Adipocyte (in vitro differentiated cells): ENCODE measurements around the gene MAGI1.

Source experiments
- DNase-seq: peaks from one replicate; pipeline ENCODE4 v3.0.0-alpha.2; 2015; ENCODE audit warnings: low read depth
- H3K27me3 ChIP-seq: replicated peaks from 2 replicates; pipeline ENCODE4 v1.7.0; 2013; ENCODE audit warnings: mild to moderate bottlenecking, low read length, moderate library complexity; ENCODE audit not compliant: control insufficient read depth, insufficient read depth
- H3K36me3 ChIP-seq: 2 replicates; pipeline ENCODE4 v1.7.0; 2013; ENCODE audit warnings: low read length, mild to moderate bottlenecking, moderate library complexity; ENCODE audit not compliant: control insufficient read depth, insufficient read depth, severe bottlenecking
- H3K4me1 ChIP-seq: 2 replicates; pipeline ENCODE4 v1.7.0; 2013; ENCODE audit warnings: mild to moderate bottlenecking, low read length, moderate library complexity; ENCODE audit not compliant: control insufficient read depth, insufficient read depth
- H3K4me3 ChIP-seq: 2 replicates; pipeline ENCODE4 v1.7.0; 2013; ENCODE audit warnings: mild to moderate bottlenecking, low read length, moderate library complexity
- H3K9ac ChIP-seq: 2 replicates; pipeline ENCODE4 v1.7.0; 2013; ENCODE audit warnings: mild to moderate bottlenecking, low read length, moderate library complexity
- H3K9me3 ChIP-seq: 2 replicates; pipeline ENCODE4 v1.7.0; 2013; ENCODE audit warnings: mild to moderate bottlenecking, low read length, moderate library complexity; ENCODE audit not compliant: control insufficient read depth

MAGI1 gene

DNA sequence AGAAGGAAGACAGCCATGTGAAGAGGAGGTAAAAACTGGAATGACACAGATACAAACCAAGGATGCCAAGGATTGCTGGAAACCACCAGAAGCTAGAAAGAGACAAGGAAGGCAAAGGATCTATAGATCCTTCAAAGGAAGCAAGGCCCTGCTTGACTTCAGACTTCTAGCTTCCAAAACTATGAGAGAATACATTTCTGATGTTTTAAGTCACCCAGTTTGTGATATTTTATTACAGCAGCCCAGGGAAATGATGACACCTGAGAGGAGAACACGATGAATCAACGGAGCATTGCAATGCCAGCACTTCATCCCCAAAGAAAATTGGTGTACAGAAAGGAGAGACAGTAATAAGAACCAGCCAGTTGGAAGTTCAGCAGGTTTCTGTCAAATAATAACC lies 116.3 kb downstream of the MAGI1 start:
- DNase-seq, result peak; percentile 16
- Histone ChIP-seq H3K9ac (no peak overlapping the region), H3K27me3 (no peaks in the 10 kb centered on the region), H3K36me3 (no peaks in the 10 kb centered on the region), H3K4me1 (peaks cover 8% of the 10 kb centered on the region), H3K4me3 (no peak overlapping the region), H3K9me3 (peaks cover under 1% of the 10 kb centered on the region)

DNA sequence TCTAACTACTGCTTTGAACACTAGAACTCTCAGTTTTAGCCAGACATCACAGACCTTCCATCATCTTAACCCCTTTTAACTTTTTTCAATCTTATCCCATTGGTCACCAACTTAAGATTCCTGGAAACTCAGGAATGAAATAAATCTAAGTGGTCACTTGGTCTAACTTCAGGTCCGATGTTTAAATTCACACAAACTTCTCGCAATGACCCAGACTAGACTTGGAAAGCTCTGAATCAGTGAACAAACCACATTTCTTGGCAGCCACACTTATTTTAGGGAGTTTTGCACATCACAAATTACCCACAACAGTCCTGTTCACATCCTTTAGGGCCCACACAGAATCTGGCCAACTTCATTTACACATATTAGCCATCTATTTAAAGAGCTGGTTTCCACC lies 118.9 kb downstream of the MAGI1 start:
- Histone ChIP-seq H3K4me1 (peaks cover 8% of the 10 kb centered on the region), H3K9me3 (peaks cover 7% of the 10 kb centered on the region), H3K27me3 (no peaks in the 10 kb centered on the region), H3K9ac (no peak overlapping the region), H3K36me3 (no peaks in the 10 kb centered on the region), H3K4me3 (no peak overlapping the region)
- DNase-seq, result no peak

DNA sequence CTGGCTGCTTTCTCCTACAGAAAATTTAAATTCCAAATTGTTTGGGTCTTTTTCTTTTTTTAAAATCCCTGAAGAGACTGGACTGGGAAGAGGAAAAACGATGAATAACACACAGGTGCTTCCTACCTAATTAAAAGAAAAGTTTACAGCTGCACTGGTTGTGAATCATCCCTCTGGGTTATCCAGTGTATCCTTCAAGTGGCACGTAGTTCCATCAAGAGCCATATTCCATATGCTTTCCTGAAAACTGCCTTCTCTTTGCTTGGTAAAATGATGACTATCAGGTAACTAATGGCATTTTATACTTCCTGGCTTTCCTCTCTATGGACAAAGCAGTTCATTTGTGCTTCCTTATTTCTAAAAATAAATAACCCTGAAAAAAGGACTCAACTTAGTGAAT lies 123.2 kb downstream of the MAGI1 start:
- DNase-seq, result no peak
- Histone ChIP-seq H3K9me3 (peaks cover 7% of the 10 kb centered on the region), H3K4me1 (peaks cover 5% of the 10 kb centered on the region), H3K4me3 (no peak overlapping the region), H3K9ac (no peak overlapping the region), H3K27me3 (no peaks in the 10 kb centered on the region), H3K36me3 (no peaks in the 10 kb centered on the region)

DNA sequence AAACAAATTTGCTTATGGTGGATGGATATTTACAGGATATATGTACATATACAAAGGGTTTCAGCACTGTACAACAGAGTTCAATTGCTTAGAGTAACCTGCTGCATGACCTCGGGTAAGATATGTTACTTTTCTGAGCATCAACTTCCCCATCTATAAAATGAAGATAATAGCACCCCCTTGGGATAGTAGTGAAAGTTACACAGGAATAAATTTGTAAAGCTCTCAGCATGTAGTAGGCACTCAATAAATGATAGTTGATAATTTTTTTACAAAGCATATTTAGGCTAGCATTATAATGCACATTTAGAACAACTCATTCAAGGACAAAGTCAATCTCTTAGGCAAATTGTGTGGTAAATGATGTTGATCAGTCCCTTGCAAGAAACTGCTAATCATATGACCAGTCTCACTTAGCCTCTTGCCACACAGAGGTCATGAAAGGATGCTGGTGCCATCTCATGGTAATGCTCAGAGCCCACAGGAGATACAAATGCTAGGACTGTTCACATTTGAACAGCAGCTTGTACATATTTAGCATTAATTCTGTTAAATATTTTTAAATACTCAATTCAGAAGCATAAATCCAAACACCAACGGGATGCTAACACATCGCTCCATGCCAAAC lies 123.9 kb downstream of the MAGI1 start:
- Histone ChIP-seq H3K4me3 (no peak overlapping the region), H3K9me3 (peaks cover 7% of the 10 kb centered on the region), H3K36me3 (no peaks in the 10 kb centered on the region), H3K9ac (no peak overlapping the region), H3K27me3 (no peaks in the 10 kb centered on the region), H3K4me1 (peaks cover 2% of the 10 kb centered on the region)
- DNase-seq, result peak; percentile 16

DNA sequence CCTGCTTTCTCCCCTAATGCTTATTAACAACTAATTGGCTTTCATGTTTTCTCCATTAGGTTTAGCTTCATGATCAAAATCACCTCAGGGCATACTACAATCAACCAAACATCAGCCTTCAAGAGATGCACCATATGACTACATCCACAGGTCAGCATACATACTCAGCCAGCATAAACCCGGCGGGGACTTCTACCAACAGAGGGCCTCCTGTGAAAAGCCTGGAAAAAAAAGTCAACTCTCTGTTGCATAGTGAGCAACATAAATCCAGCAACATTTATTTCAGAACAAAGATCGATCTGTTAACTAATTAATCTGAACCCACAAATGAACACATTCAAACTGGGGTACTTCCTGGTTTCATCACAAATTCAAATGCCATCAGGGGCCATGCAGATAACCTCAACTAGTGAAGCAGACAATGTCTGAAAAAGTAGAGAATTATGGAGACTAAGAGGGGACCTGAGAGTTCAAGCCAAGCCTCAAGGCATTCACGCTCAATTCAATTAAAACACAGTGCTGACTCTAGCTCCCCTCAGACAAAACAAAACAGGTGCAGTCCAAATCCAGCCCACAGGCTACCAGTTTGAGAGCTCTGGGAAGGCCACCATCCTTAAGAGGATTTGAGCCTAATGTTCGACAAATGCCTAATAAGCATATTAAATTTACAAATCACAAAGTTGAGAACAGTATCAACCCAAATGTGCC lies 124.5 kb downstream of the MAGI1 start:
- H3K9ac ChIP-seq, result no peak overlapping the region
- H3K4me1 ChIP-seq, result no peaks in the 10 kb centered on the region
- DNase-seq, result no peak
- H3K4me3 ChIP-seq, result no peak overlapping the region
- H3K36me3 ChIP-seq, result no peaks in the 10 kb centered on the region
- H3K9me3 ChIP-seq, result peaks cover 7% of the 10 kb centered on the region
- no peaks in the 10 kb centered on the region for H3K27me3 ChIP-seq

DNA sequence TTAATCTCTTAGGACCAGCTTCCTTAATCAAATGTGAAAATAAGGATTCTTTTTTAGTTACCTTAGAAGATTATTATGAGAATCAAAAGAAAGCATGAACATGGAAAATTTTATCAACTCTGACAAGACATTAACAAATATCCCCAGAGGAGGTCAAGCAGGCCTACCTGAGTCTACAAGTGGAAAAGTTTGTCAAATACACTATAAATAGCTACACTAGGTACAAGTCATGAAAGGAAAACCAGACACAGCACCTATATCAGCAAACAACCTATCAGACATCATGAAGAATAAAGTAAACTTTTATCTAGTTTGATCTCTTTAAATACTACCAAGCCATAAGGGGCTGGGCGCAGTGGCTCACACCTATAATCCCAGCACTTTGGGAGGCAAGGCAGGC lies 126.1 kb downstream of the MAGI1 start:
- no peak overlapping the region for H3K9ac ChIP-seq
- peaks cover 7% of the 10 kb centered on the region for H3K9me3 ChIP-seq
- H3K4me3 ChIP-seq, result no peak overlapping the region
- H3K27me3 ChIP-seq, result no peaks in the 10 kb centered on the region
- DNase-seq, result no peak
- no peaks in the 10 kb centered on the region for H3K4me1 ChIP-seq
- no peaks in the 10 kb centered on the region for H3K36me3 ChIP-seq

DNA sequence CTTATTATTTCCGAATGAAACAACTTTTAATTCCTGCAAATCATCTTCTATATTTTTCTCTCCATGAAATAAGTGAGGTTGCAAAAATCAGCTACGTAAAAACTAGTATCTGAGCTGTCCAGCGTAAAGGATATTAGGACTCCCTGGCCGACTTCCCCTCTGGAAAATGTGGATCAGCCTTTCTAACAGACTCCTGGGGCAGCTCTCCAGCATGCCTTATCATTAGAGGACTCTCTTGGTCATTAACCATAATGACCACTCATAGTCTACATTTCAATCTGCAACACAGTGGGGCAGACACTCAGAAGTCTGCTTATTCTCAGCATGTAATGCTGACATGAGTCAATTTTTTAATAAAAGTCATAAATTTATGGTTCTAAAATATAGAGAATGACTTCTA lies 130.1 kb downstream of the MAGI1 start:
- H3K9me3 ChIP-seq, result no peaks in the 10 kb centered on the region
- no peaks in the 10 kb centered on the region for H3K27me3 ChIP-seq
- H3K4me1 ChIP-seq, result no peaks in the 10 kb centered on the region
- DNase-seq, result no peak
- no peak overlapping the region for H3K9ac ChIP-seq
- H3K36me3 ChIP-seq, result no peaks in the 10 kb centered on the region
- no peak overlapping the region for H3K4me3 ChIP-seq

DNA sequence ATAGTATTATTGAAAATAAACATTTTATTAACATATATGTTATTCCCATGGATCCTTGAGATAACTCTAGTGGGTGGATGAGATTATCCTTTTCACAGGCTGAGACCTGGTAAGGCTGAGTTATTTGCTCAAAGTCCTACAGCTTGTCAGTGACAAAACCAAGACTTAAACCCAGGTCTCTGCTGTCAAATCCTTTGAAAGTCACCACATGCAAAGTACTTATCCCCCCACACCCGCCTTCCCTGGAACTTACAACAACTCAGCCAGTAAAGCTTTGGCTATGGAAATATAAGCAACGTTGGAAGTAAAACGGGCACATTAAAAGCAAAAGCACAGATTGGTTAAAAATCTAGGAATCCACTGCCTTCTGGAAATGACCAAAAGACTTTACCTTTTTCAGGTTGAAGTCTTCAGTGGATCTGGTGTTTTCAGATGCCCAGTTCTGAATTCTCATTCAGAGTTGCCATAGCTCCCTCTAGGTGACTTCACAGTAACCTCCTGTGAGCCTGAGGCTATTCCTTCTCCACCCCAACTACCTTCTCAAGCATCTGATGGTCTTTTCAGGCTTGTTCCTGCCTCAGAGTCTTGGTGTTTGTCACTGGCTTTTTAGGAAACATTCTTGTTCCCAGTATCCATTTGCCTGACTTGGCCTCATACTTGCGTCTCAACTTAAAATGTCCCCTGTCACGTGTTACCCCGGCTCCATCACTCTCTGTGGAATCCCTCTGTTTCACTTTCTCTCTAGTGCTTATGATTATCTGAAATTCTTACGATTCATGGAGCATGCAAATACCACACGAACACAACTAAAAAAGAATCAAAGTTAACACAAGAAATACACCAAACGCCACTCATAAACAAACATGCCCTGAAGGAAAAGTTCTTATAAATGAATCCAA lies 131.2 kb downstream of the MAGI1 start:
- Histone ChIP-seq H3K36me3 (no peaks in the 10 kb centered on the region), H3K9ac (no peak overlapping the region), H3K4me3 (no peak overlapping the region), H3K9me3 (no peaks in the 10 kb centered on the region), H3K27me3 (no peaks in the 10 kb centered on the region), H3K4me1 (no peaks in the 10 kb centered on the region)
- no peak for DNase-seq

DNA sequence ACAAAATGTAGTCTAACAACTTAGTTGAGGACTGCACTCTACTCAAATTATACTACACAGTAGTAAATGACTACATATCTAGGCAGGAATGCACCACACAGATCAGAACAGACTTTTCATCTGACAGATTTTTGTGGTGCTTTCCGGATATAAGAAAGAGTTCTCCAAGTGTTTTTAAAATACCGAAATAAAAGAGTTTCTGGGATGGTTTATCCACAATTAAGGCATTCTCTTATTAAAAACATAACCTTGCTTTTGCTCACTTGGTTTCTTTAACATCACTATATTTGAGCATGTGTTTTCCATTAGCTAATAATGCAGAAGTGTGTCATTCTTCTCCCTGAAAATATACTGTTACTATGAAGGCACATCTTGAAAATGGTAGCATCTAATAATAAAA lies 132.9 kb downstream of the MAGI1 start:
- Histone ChIP-seq H3K9ac (no peak overlapping the region), H3K9me3 (no peaks in the 10 kb centered on the region), H3K36me3 (no peaks in the 10 kb centered on the region), H3K4me1 (no peaks in the 10 kb centered on the region), H3K27me3 (no peaks in the 10 kb centered on the region), H3K4me3 (no peak overlapping the region)
- peak; percentile 56 for DNase-seq

DNA sequence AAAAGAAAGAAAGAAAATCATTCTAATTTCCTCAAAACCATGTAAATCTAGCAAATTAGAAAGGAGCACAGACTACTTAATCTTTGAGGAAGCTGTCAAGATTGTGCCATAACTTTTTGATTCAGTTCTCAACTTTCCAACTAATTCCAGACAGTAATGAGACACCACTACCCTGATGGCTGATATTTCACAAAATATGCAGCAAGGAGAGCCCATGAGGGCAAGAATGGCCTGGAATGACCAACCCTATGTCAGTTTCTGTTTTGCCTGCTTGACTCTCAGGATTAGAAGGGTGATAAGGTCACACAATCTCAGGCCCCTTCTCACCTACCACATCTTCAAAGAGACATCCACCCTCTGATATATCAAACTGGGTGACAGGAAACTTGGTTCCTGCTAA lies 134.7 kb downstream of the MAGI1 start:
- DNase-seq, result no peak
- H3K27me3 ChIP-seq, result no peaks in the 10 kb centered on the region
- no peaks in the 10 kb centered on the region for H3K4me1 ChIP-seq
- H3K36me3 ChIP-seq, result no peaks in the 10 kb centered on the region
- no peaks in the 10 kb centered on the region for H3K9me3 ChIP-seq
- H3K4me3 ChIP-seq, result no peak overlapping the region
- H3K9ac ChIP-seq, result no peak overlapping the region

DNA sequence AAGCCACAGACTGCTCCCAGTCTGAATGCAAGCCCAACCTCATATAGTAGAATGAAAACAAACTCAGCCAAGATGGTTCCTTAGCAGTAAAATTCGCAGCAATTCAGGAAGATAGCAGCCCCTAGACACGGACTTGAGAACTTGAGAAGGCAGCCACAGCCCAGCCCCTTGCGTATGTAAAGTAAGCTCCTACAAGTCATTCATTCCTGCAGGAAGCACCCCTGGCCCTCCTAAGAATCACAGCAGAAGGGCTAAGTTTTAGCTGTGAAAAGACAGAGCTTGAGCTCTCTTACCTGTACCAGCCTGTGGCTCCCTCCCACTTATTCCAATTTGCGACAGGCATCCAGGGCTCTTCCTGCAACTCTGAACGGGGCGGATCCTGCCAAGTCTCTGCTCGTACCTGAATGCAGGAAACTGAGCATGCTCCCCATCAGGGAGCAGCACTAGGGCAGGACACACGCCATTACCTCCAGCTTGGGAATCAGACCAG lies 136.4 kb downstream of the MAGI1 start:
- H3K36me3 ChIP-seq, result no peaks in the 10 kb centered on the region
- no peak for DNase-seq
- H3K9ac ChIP-seq, result no peak overlapping the region
- no peaks in the 10 kb centered on the region for H3K9me3 ChIP-seq
- H3K27me3 ChIP-seq, result no peaks in the 10 kb centered on the region
- no peak overlapping the region for H3K4me3 ChIP-seq
- no peaks in the 10 kb centered on the region for H3K4me1 ChIP-seq
